Fibroblast of pulmonary artery (primary cell): Measurements from ENCODE around the gene JUP.

Source experiments
- DNase-seq: peaks from one replicate; pipeline ENCODE4 v3.0.0-alpha.2; 2010; ENCODE audit warnings: low read depth
- H3K4me3 ChIP-seq: replicated peaks from 2 replicates; pipeline ENCODE4 v1.5.1; 2011; ENCODE audit warnings: low read depth, mild to moderate bottlenecking, control low read depth, low read length, moderate library complexity
- CTCF ChIP-seq: IDR thresholded peaks from 2 replicates; pipeline ENCODE4 v1.5.1; 2011; ENCODE audit warnings: mild to moderate bottlenecking, control low read depth, low read length, inconsistent platforms; ENCODE audit errors: missing control alignments

The JUP gene

GRCh38 chr17:41796121-41796895, 9.8 kb upstream of the JUP start:
- TF ChIP-seq CTCF = no peak
- DNase-seq = no peak

GRCh38 chr17:41794540-41794975, 8.0 kb upstream of the JUP start:
- no peak overlapping the region for H3K4me3 ChIP-seq
- TF ChIP-seq CTCF = no peak
- DNase-seq = no peak

More at GRCh38 chr17:41796121-41796895, 9.8 kb upstream of the JUP start:
- H3K4me3 ChIP-seq = no peak overlapping the region

GRCh38 chr17:41793784-41794539, 7.5 kb upstream of the JUP start:
- TF ChIP-seq CTCF = no peak
- H3K4me3 ChIP-seq = no peak overlapping the region
- peak; percentile 48 for DNase-seq

- TF ChIP-seq CTCF = no peak
- no peak overlapping the region for H3K4me3 ChIP-seq
- DNase-seq = peak; percentile 87
Measured at GRCh38 chr17:41792845-41793783, 6.6 kb upstream of the JUP start.

- no peak overlapping the region for H3K4me3 ChIP-seq
Measured at GRCh38 chr17:41787021-41787418, 509 bp upstream of the JUP start.

More at GRCh38 chr17:41787021-41787418, 509 bp upstream of the JUP start:
- TF ChIP-seq CTCF = no peak
- DNase-seq = no peak
